NCI-H187 treated with DMSO at 0.1 percent for 48 hours (cell line): ENCODE results near the gene COL27A1.
"Not testable (repeated sequence)": the region's sequence is repeated elsewhere in the genome, so short reads cannot be mapped to it uniquely, and the experiment has no call there.

ENCODE experiments used
- DNase-seq: peaks from one replicate; lab custom pipeline; 2025; lab: John Stamatoyannopoulos, UW

COL27A1 gene

DNA sequence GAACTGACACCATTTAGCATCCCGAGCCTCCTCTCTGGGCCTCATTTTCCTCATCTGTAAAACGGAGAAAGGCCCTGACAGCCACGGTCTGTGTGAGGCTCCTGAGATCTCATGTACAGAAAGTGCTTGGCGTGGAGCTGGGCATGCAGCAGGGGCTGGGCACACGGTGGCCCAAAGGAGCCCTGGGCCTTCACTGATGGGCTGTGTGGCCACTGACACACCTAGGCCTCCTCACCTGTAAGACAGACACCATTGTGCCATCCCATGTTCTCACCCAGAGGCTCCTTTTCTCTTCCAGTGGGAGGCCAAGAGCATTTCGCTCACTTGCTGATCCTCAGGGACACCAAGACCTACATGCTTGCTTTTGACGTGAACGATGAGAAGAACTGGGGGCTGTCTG lies 169.2 kb downstream of the COL27A1 start:
- no peak for DNase-seq

DNA sequence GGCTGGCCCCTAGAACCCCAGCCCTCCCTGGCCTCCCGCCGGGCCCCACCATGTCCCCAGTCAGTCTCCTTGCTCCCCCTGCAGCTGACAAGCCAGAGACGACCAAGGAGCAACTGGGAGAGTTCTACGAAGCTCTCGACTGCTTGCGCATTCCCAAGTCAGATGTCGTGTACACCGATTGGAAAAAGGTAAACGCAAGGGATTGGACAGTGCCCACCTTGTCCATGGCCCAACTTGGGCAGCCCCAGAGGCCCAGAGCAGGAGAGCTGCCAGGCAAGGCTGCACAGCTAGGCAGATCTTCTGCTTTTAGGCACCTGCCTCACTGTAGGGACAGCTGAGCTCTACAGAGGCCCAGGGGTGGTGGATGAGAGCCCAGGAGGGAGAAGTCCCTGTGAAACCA lies 169.6 kb downstream of the COL27A1 start:
- not testable (repeated sequence) for DNase-seq

DNA sequence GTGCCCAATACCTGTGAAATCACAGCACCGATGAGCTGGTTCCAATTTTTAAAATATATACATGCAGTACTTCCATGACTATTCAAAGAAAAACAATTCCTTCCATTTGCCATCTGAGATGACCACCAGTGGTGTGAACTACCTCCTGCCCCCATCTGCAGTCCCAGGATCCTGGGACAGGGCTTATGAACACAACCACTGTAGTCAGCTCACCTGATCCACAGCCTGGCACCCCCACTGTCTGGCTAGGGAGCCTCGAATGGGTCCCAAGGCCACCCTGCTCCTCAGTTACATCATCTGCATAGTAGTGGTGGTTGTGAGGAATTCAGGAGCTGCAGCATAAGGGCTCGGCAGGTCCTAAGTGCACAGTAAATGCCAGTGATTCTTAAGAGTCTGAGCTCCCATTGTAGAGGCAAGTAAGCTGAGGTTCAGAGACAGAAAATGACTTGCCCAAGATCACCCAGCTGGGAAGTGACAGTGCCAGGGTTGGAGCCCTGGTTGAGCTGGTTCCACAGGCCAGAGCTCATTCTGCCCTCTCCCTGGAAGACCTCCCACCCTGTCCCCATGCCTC lies 170.4 kb downstream of the COL27A1 start:
- DNase-seq, result not testable (repeated sequence)

DNA sequence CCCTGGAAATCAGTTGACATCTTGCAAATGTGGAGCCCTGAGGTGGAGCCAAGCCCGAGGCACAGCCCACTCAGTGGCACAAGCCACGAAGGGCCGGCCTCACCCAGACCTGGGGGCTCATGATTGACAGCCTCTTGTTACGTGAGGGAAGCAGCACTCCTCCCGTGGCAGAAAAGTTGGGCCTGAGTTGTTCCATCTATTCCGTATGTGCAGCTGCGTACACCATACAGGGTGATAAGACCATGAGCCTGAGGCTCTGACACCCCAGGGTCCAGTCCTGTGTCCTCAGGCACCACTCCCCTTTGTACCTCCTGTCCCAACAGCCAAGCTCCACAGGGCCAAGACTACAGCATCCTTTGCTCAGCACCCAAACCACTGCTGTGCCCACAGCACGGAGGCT lies 172.4 kb downstream of the COL27A1 start:
- DNase-seq, result no peak

DNA sequence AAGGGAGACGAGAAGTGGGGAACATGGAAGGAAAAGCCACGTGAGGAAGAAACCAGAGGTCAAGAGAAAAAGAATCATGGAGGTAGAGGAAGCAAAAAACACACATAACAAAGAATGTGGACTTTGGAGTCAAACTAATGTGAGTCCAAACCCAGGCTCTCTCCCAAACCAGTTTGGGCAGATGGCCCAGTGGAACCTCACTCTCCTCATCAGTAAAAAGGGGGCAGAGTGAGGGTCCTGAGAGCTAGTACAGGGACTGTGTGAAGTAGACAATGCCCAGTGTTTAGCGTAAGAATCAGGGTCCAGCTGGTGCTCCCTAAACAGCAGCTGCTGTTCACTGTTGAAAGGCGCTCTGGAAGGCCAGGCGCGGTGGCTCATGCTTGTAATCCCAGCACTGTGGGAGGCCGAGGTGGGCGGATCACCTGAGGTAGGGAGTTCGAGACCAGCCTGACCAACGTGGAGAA lies 173.1 kb downstream of the COL27A1 start:
- DNase-seq, result not testable (repeated sequence)

DNA sequence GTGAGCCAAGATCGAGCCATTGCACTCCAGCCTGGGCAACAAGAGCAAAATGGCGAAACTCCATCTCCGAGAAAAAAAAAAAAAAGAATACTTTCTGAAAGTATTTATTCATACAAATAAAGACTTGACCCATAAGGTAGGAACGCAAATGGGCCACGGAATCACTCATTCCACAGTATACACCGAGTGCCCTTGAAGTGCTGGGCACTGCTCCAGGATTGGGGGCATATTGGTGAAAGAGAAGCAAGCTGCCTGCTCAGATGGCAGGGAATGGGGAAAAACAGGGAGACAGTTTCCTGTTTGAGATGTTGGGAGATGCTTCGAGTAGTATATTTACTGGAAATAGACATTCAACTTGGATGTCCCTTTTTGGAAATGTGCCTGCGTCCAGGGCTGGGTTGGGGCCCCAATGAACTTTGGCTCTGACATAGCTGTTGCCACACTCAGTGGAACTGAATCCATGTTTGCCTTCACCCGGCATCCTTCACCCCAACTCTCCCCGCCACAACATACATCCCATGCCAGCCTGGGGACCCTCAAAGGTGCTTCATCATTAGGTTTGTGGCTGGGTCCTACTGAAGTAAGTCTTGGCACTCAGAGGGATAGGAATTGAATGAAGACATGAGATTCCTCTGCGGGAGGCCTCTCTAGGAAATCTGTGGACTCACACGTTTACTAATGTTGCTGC lies 173.7 kb downstream of the COL27A1 start:
- not testable (repeated sequence) for DNase-seq

DNA sequence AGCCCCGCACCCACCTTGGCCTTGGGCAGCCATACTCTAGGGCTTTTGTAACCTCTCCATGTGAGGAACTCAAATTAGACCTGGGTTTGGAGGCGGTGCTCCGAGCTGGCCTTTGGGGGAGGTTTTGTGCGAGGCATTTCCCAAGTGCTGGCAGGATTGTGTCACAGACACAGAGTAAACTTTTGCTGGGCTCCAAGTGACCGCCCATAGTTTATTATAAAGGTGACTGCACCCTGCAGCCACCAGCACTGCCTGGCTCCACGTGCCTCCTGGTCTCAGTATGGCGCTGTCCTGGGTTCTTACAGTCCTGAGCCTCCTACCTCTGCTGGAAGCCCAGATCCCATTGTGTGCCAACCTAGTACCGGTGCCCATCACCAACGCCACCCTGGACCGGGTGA lies 174.3 kb downstream of the COL27A1 start, which contains the start of gene ORM2:
TSS of gene ORM2 (plus strand) at position 245 of the 398 bp plus-strand sequence. CDS start at position 281, 36 bp downstream.
- not testable (repeated sequence) for DNase-seq

DNA sequence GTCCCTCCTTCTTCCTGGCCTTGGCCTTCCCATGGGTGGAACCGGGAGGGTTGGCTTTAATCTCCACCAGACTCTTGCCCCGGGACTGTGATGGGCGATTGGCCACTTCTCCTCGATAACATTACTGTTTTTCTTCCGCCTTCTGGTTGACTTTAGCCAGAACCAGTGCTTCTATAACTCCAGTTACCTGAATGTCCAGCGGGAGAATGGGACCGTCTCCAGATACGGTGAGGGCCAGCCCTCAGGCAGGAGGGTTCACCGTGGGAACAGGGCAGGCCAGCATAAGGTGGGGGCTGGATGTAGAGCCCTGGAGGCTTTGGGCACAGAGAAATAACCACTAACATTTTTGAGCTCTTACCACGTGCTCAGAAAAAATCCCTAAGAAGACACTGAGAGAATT lies 175.3 kb downstream of the COL27A1 start:
- no peak for DNase-seq

DNA sequence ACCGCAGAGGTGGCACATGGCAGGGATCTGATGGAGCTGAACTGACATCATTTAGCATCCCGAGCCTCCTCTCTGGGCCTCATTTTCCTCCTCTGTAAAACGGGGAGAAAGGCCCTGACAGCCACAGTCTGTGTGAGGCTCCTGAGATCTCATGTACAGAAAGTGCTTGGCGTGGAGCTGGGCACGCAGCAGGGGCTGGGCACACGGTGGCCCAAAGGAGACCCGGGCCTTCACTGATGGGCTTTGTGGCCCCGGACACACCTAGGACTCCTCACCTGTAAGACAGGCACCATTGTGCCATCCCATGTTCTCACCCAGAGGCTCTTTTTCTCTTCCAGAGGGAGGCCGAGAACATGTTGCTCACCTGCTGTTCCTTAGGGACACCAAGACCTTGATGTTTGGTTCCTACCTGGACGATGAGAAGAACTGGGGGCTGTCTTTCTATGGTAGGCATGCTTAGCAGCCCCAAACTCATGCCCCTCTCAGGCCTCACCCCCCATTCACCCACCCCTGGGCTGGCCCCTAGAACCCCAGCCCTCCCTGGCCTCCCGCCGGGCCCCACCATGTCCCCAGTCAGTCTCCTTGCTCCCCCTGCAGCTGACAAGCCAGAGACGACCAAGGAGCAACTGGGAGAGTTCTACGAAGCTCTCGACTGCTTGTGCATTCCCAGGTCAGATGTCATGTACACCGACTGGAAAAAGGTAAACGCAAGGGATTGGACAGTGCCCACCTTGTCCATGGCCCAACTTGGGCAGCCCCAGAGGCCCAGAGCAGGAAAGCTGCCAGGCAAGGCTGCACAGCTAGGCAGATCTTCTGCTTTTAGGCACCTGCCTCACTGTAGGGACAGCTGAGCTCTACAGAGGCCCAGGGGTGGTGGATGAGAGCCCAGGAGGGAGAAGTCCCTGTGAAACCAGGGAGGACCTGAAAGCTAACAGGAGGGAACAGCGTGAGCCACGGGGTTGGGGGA lies 176.2 kb downstream of the COL27A1 start:
- not testable (repeated sequence) for DNase-seq

DNA sequence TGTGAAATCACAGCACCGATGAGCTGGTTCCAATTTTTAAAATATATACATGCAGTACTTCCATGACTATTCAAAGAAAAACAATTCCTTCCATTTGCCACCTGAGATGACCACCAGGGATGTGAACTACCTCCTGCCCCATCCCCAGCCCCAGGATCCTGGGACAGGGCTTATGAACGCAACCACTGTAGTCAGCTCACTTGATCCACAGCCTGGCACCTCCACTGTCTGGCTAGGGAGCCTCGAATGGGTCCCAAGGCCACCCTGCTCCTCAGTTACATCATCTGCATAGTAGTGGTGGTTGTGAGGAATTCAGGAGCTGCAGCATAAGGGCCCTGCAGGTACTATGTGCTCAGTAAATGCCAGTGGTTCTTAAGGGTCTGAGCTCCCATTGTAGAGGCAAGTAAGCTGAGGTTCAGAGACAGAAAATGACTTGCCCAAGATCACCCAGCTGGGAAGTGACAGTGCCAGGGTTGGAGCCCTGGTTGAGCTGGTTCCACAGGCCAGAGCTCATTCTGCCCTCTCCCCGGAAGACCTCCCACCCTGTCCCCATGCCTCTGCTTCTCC lies 177.2 kb downstream of the COL27A1 start:
- not testable (repeated sequence) for DNase-seq

DNA sequence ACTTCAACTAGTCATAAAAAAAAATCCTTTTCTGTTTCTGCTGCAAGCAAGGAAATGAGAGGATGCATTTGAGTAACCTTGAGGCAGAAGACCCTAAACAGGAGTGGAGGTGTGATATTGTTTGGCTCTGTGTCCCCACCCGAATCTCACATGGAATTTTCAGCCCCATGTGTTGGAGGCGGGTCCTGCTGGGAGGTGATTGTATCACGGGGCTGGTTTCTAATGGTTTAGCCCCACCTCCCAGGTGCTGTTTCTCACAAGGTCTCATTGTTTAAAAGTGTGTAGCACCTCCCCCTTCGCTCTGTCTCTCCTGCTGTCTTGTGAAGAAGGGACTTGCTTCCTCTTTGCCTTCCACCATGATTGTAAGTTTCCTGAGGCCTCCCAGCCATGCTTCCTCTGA lies 178.4 kb downstream of the COL27A1 start:
- not testable (repeated sequence) for DNase-seq

DNA sequence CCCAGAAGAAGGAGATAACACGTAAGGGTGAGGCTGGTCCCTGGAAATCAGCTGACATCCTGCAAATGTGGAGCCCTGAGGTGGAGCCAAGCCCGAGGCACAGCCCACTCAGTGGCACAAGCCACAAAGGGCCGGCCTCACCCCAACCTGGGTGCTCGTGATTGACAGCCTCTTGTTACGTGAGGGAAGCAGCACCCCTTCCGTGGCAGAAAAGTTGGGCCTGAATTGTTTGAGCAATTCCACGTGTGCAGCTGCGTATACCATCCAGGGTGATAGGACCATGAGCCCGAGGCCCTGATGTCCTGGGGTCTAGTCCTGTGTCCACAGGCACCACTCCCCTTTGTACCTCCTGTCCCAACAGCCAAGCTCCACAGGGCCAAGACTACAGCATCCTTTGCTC lies 179.2 kb downstream of the COL27A1 start:
- no peak for DNase-seq

DNA sequence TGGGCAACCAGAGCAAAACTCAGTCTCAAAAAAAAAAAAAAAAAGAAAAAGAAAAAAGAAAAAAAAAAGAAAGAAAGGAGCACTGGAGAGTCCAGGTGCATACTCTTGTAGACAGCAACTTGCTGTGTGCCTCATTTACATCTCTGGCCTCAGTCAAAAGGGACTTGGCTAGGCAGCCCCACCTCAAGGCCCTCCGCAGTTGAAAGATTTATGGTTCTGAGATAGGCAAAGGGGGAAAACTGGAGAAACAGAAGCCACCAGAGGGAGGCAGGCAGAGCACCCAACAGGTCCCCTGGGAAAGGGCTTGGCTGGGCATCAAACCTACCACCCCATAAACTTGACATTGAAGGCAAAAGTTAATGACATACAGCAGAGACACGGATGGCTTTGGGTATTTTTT lies 180.4 kb downstream of the COL27A1 start:
- DNase-seq, result no peak

DNA sequence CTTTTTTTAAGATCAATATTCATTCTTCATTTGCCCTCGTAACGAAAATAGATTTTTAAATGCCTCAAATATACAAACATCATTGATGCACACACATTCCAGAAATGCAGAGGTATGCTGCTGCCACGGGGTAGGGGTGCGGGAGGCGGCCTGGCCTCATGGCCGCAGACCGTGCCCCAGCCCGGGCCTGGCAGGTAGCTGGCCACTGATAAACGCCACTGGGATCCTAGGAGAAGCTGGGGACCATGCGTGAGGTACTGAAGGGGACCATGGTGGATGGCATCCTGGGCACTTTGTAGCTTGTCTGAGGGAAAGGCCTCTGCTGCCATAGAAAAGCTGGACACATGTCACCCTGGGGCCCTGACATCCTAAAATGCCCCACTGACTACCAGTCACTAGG lies 180.8 kb downstream of the COL27A1 start:
- no peak for DNase-seq

DNA sequence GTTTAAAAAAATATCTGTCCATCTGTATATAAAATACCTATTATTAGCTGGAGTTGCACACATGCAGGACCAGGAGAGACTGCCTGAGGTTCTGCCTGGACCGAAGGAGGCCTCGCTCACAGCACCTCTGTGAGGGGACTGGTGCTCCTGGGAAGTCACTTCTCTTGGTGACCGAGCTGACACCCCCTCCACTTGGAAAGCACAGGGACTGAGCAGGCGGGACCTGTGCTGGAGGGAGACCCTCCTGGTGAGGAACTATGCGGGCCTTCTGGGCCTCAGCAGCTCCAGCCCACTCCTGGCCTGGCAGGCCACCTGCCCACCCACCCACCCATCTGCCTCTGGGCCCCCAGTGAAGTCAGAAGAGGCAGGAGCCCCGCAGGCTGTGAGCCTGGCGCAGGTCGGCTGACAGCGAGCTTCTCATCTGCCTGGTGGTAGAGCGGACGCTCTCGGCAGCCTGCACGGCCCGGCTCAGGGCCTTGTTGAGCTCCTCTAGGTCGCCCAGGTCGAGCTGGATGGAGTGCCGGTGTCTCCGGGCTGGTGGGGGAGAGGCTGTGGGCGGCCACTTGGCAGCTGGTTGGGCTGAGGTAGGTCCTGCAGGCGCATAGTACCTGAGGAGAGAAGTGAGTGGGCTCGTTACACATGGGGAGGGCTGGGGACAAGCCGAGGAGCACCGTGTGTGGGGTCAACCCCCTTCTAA lies 181.5 kb downstream of the COL27A1 start:
- DNase-seq, result no peak

DNA sequence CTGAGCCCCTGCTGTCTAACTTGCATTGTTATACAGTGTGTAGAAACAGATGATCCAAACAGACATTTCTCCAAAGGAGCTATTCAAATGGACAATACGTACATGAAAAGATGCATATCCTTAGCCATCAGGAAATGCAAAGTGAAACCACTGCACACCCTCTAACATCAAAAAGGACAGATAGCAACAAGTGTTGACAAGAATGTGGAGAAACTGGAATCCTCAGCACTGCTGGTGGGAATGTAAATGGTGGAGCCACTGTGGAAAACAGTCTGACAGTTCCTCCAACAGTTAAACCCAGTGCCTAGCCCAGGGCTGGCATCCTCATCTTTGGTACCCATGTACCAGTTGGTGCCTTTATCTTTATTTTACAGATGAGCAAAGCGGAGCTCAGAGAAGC lies 182.8 kb downstream of the COL27A1 start:
- DNase-seq, result no peak

DNA sequence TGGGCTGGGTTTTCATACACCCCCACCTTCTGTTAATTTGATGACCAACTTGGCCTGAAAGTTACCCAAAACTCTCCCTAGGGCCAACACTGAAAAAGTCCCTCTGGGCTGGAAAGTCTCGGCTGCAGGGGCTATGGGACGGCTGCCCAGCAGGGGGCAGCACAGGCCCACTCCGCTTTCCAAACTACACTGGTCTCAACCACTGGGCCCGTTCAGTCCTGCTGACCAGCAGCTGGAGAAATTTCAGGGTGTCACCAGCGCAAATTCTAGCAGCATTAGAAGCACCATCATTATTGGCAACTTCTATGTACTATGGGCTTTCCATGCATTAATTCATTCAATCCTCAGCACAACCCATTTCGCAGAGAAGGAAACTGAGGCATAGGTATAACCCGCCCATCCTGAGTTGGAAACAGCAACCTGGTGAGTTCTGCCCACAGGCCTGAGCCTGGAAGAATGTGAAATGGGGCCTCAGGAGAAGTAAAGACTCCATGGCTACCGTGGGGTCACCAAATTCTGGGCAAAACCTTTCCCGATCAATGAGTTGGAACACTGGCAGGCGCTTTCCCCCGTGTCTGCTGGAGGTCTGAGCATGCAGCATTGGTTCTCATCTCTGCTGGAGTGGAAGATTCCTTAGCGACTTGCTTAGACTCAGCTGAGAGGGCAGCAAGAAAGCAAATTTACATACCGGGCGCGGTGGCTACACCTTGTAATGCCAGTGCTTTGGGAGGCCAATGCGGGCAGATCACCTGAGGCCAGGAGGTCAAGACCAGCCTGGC lies 184.0 kb downstream of the COL27A1 start:
- DNase-seq, result no peak

DNA sequence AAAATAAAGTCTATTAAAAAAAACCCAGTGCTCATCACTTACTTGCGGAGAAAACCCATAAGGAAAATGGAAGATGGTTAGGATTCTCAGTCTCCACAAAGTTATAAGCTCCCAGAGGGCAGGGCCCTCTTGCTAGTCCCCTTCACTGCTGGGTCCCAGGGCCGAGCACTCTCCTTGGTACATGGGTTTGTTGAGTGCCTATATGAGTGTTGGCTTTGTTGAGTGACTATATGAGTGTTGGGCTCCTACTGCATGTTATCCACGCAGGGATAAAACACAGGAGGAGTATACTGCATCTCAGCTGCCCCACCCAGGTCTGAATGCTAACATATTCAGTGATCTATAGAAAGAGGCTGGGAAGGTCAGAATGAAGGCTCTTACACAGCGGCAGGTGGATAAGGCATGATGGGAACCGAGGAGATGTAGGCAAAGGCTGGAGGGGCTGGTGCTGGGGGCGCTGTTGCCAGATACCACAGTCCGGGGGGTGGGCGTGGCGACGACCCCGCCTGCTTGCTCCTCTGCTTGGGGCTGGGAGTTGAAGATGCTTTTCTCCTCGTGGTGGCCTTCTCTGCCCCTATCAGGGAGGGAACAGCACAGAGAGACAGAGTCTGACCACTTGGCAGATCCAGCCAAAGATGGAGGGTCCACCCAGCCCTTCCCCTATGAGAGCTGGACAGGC lies 186.0 kb downstream of the COL27A1 start:
- DNase-seq, result no peak

DNA sequence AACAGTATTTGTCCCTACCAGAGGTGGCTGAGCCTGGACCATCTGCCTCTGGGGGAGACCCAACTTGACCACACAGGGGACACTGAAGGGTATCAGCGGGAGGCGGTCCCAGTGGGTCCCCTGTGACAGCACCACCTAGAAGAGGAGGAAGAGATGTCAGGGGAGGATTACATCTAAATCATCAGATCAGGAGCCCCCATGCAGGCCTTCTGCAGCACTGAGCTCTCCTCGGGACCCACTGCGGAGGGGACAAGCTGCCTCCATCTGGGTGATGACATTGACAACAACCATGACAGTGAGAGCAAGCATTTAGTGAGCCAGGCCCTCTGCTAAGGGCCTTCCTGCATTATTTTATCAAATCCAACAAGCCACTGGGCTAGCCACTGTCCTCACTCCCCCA lies 186.7 kb downstream of the COL27A1 start:
- no peak for DNase-seq

DNA sequence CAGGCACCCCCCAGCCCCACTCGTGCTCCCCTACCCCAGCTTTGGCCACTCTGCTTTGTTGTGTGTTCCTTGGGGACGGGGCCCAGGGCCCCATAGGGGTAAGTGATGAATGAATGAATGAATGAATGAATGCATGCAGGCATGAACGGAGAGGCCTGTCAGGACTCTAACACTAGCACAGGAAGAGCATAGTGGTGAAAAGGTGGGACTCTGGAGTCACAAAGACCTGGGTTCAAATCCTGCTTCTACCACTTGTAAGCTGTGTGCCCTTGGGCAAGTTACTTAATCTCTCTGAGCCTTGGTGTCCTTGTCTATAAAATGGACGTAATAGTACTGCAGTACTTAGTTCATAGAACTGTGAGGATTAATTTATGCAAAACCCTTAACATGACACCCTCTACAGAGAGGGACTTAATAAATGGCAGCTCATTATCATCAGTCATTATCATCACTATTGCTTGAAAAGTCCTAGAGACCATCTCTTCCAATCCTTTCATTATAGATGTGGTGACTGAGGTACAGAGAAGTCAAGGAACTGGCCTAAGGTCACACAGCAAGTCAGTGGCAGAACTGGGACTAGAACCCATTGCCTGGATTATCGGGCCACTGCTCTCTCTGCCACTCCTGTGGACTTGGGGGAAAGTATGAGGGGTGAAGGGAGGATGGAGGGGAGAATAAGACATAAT lies 187.6 kb downstream of the COL27A1 start:
- no peak for DNase-seq
